HG03575 (cell line): ENCODE results near the gene SMIM44.
"Not testable (repeated sequence)": the region's sequence is repeated elsewhere in the genome, so short reads cannot be mapped to it uniquely, and the experiment has no call there.

Source experiments
- ATAC-seq: cut with Tn5 transposase; IDR thresholded peaks from one replicate; pipeline ENCODE4 v1.9.1; 2021; ENCODE audit not compliant: unreplicated experiment, insufficient number of reproducible peaks, low FRiP score; ENCODE audit errors: extremely low read depth

The SMIM44 gene

GRCh38 chr19:3465552-3465951, 17.7 kb downstream of the SMIM44 start:
- ATAC-seq: no peak

- no peak for ATAC-seq
Measured at GRCh38 chr19:3464587-3465235, 18.5 kb downstream of the SMIM44 start.

GRCh38 chr19:3463714-3464586, 19.3 kb downstream of the SMIM44 start:
- ATAC-seq: no peak

GRCh38 chr19:3462991-3463713, 20.1 kb downstream of the SMIM44 start:
- no peak for ATAC-seq

GRCh38 chr19:3459965-3460582, 23.2 kb downstream of the SMIM44 start:
- ATAC-seq: no peak

GRCh38 chr19:3459089-3459881, 24.0 kb downstream of the SMIM44 start:
- ATAC-seq: no peak

- ATAC-seq: no peak
Measured at GRCh38 chr19:3458229-3459088, 24.8 kb downstream of the SMIM44 start.

- no peak for ATAC-seq
Measured at GRCh38 chr19:3457528-3458228, 25.6 kb downstream of the SMIM44 start.

- no peak for ATAC-seq
Measured at GRCh38 chr19:3456925-3457527, 26.2 kb downstream of the SMIM44 start.

- no peak for ATAC-seq
Measured at GRCh38 chr19:3455960-3456601, 27.2 kb downstream of the SMIM44 start.

- ATAC-seq: no peak
Measured at GRCh38 chr19:3455393-3455955, 27.8 kb downstream of the SMIM44 start.

- ATAC-seq: no peak
Measured at GRCh38 chr19:3454656-3455392, 28.4 kb downstream of the SMIM44 start.

- ATAC-seq: no peak
Measured at GRCh38 chr19:3453840-3454239, 29.4 kb downstream of the SMIM44 start.

- not testable (repeated sequence) for ATAC-seq
Measured at GRCh38 chr19:3452942-3453214, 30.4 kb downstream of the SMIM44 start.

- ATAC-seq: no peak
Measured at GRCh38 chr19:3452171-3452941, 30.9 kb downstream of the SMIM44 start.
